Colonic mucosa (tissue), 4 donors: ENCODE measurements around the gene AMOT. TPM values are rescaled to one million over a fixed set of nuclear protein-coding genes. Genes with fewer than 3 reads are reported as not detected.
"Not testable (repeated sequence)": the region's sequence is repeated elsewhere in the genome, so short reads cannot be mapped to it uniquely, and the experiment has no call there.

Experiments
- DNase-seq: peaks from one replicate; pipeline ENCODE4 v3.0.0-alpha.2; 2020
- H3K27ac ChIP-seq: fragments of 200-600 bp; one replicate; pipeline ENCODE4 v1.8.0; 2021
- H3K27me3 ChIP-seq: fragments of 200-600 bp; one replicate; pipeline ENCODE4 v1.8.0; 2021
- H3K36me3 ChIP-seq: fragments of 200-600 bp; one replicate; pipeline ENCODE4 v1.8.0; 2021
- H3K4me1 ChIP-seq: fragments of 200-600 bp; one replicate; pipeline ENCODE4 v1.8.0; 2021; ENCODE audit warnings: mild to moderate bottlenecking
- H3K4me3 ChIP-seq: fragments of 200-600 bp; one replicate; pipeline ENCODE4 v1.8.0; 2021
- H3K9ac ChIP-seq, 2 donors: one replicate each; pipeline ENCODE4 v1.7.0; 2013; ENCODE audit warnings: control low read depth in 2 of 2, low read depth in 2 of 2, low read length in 2 of 2
- H3K9me3 ChIP-seq: fragments of 200-600 bp; one replicate; pipeline ENCODE4 v1.8.0; 2021
- CTCF ChIP-seq: fragments of 200-600 bp; IDR thresholded peaks from one replicate; pipeline ENCODE4 v1.8.0; 2022; ENCODE audit warnings: antibody characterized with exemption, mild to moderate bottlenecking
- intact Hi-C: fragments of 100-400 bp; cut with DNase I; formaldehyde crosslinking; loops from one replicate; pipeline ENCODE4 v1.14.1; 2022
- total RNA-seq, 2 donors: library from RNA; stranded (reverse); fragmentation: NEBNext Ultra II Directional in 1 of 2; extraction: Animal tissue kit (Norgen Biotek cat#: 25700) in 1 of 2; gene quantifications; one replicate each; pipeline ENCODE4 v1.2.1, GENCODE V29; 2021
- donor health status: healthy.
- donor health status: DM: no; HTN: no; CAD: no.
- donor health status: DM: no; HTN: no; CAD: no.

The AMOT gene
- total RNA-seq, 2 donors from 2014 or later = 23.3 to 24.2 TPM

GRCh38 chrX:112863850-112864249 is 23.2 kb upstream of the AMOT start:
- H3K36me3 ChIP-seq = no peaks in the 10 kb centered on the region
- no peak overlapping the region for H3K9ac ChIP-seq
- no peaks in the 10 kb centered on the region for H3K9me3 ChIP-seq
- no peaks in the 10 kb centered on the region for H3K27me3 ChIP-seq
- DNase-seq = no peak
- H3K4me1 ChIP-seq = no peaks in the 10 kb centered on the region
- no peak for TF ChIP-seq CTCF
- H3K4me3 ChIP-seq = no peak overlapping the region
- no peak overlapping the region for H3K27ac ChIP-seq
- intact Hi-C loops = no loop called here

- no peak for TF ChIP-seq CTCF
- no peaks in the 10 kb centered on the region for H3K27me3 ChIP-seq
- H3K4me3 ChIP-seq = no peak overlapping the region
- no peaks in the 10 kb centered on the region for H3K36me3 ChIP-seq
- H3K9ac ChIP-seq = no peak overlapping the region
- intact Hi-C loops = no loop called here
- H3K4me1 ChIP-seq = no peaks in the 10 kb centered on the region
- no peak for DNase-seq
- H3K27ac ChIP-seq = no peak overlapping the region
- no peaks in the 10 kb centered on the region for H3K9me3 ChIP-seq
Measured at GRCh38 chrX:112857478-112857878, 16.8 kb upstream of the AMOT start.

- H3K27ac ChIP-seq, H3K9ac ChIP-seq, H3K27me3 ChIP-seq, H3K4me3 ChIP-seq, H3K9me3 ChIP-seq, H3K36me3 ChIP-seq, H3K4me1 ChIP-seq, intact Hi-C loops, DNase-seq: not testable (repeated sequence)
Measured at GRCh38 chrX:112854901-112855300, 14.3 kb upstream of the AMOT start.

GRCh38 chrX:112852851-112853250 is 12.2 kb upstream of the AMOT start:
- H3K9ac ChIP-seq = no peak overlapping the region
- H3K36me3 ChIP-seq = no peaks in the 10 kb centered on the region
- H3K27me3 ChIP-seq = no peaks in the 10 kb centered on the region
- no peak overlapping the region for H3K27ac ChIP-seq
- H3K9me3 ChIP-seq = no peaks in the 10 kb centered on the region
- H3K4me1 ChIP-seq = no peaks in the 10 kb centered on the region
- no peak for DNase-seq
- TF ChIP-seq CTCF = no peak
- H3K4me3 ChIP-seq = no peak overlapping the region
- intact Hi-C loops = no loop called here

GRCh38 chrX:112851806-112852205 is 11.2 kb upstream of the AMOT start:
- no peaks in the 10 kb centered on the region for H3K9me3 ChIP-seq

More at GRCh38 chrX:112851806-112852205, 11.2 kb upstream of the AMOT start:
- Histone ChIP-seq H3K4me1 (no peaks in the 10 kb centered on the region), H3K27ac (no peak overlapping the region), H3K36me3 (no peaks in the 10 kb centered on the region), H3K27me3 (no peaks in the 10 kb centered on the region), H3K4me3 (no peak overlapping the region), H3K9ac (no peak overlapping the region)
- no peak for DNase-seq
- intact Hi-C loops = no loop called here
- no peak for TF ChIP-seq CTCF
